ENCODE data around the gene LTBP1. TPM values are rescaled to one million over a fixed set of nuclear protein-coding genes. Genes with fewer than 3 reads are reported as not detected.

The LTBP1 gene
- total RNA-seq, 1 donor from 2014 or later, result 29.7 TPM

DNA sequence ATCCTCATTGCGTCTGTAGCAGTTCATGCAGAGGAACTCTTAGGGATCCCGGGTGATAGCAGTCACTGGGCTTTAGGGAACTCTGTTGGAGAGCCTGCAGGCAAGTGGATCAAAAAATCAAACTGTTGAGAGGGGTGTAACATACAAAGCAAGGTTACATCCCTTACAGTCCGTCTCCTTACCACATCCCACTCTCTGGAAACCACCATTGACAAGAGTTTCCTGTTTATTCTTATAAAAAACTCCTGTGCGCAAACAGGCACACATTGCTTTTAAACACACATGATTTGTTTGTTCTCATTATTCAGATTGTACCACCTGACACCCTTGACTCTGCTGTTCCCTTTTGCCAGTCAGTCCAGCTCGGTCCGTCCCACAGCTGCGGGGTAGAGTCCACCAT is 137.7 kb downstream of the LTBP1 start:
- no peak overlapping the region for H3K4me3 ChIP-seq (ENCODE audit: insufficient read depth, low read depth, low read length)
- no peaks in the 10 kb centered on the region for H3K9me3 Mint-ChIP-seq (ENCODE audit: unreplicated experiment)
- no peak overlapping the region for H3K9ac ChIP-seq (ENCODE audit: low read length)
- H4K20me1 ChIP-seq (ENCODE audit: insufficient read depth, low read length), result no peaks in the 10 kb centered on the region
- H3K4me3 Mint-ChIP-seq (ENCODE audit: unreplicated experiment), result no peak overlapping the region
- TF ChIP-seq, protein P1, sequence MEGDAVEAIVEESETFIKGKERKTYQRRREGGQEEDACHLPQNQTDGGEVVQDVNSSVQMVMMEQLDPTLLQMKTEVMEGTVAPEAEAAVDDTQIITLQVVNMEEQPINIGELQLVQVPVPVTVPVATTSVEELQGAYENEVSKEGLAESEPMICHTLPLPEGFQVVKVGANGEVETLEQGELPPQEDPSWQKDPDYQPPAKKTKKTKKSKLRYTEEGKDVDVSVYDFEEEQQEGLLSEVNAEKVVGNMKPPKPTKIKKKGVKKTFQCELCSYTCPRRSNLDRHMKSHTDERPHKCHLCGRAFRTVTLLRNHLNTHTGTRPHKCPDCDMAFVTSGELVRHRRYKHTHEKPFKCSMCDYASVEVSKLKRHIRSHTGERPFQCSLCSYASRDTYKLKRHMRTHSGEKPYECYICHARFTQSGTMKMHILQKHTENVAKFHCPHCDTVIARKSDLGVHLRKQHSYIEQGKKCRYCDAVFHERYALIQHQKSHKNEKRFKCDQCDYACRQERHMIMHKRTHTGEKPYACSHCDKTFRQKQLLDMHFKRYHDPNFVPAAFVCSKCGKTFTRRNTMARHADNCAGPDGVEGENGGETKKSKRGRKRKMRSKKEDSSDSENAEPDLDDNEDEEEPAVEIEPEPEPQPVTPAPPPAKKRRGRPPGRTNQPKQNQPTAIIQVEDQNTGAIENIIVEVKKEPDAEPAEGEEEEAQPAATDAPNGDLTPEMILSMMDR (IDR thresholded peaks at IDR 0.05; ENCODE audit: insufficient read depth, low read depth, low read length), result no peak
- TF ChIP-seq EZH2 (IDR thresholded peaks at IDR 0.05; ENCODE audit: insufficient read depth, low read length), result no peak
- no peaks in the 10 kb centered on the region for H3K27me3 ChIP-seq (ENCODE audit: insufficient read depth, low read length)
- no peak overlapping the region for H3K4me2 ChIP-seq (ENCODE audit: low read length)
- no peak for DNase-seq (ENCODE audit: low read depth)
- no peak overlapping the region for H3K27ac ChIP-seq (ENCODE audit: low read depth, low read length)
- no peak overlapping the region for H3K27ac Mint-ChIP-seq (ENCODE audit: unreplicated experiment)
- H3K4me1 Mint-ChIP-seq (ENCODE audit: low read depth, unreplicated experiment), result peaks cover 3% of the 10 kb centered on the region
- no peaks in the 10 kb centered on the region for H3K36me3 ChIP-seq (ENCODE audit: insufficient read depth, low read length)
- H3K4me1 ChIP-seq (ENCODE audit: insufficient read depth, low read length), result peaks cover 13% of the 10 kb centered on the region
- no peak for FAIRE-seq
- H3K27me3 Mint-ChIP-seq (ENCODE audit: low read depth, unreplicated experiment), result no peaks in the 10 kb centered on the region
- H3K9me3 ChIP-seq (ENCODE audit: insufficient read depth, low read depth, low read length), result no peaks in the 10 kb centered on the region
- H3K79me2 ChIP-seq (ENCODE audit: insufficient read depth, low read length), result no peaks in the 10 kb centered on the region
- no peak overlapping the region for H2AFZ ChIP-seq (ENCODE audit: low read depth, low read length)
- peaks cover 3% of the 10 kb centered on the region for H3K36me3 Mint-ChIP-seq (ENCODE audit: low read depth, unreplicated experiment)

DNA sequence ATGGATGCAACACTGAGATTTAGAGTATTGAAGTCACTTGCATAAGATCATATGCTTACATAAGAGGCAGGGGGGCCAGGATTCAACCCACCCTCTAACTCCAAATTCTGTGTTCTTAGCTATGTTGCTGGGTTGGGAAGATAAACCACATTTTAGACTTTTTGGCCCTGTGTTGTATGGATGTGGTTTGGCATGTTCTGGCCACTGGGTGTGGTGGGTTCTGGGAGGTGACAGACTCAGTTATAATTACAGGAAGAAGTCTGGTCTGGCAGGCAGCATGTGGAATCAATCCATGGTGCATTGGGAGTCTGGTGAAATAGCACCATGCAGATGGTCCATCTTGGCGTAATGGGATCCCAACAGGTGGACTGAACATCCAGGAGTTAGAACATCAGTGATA is 138.9 kb downstream of the LTBP1 start:
- Histone ChIP-seq H3K27ac (ENCODE audit: low read depth, low read length) (no peak overlapping the region), H3K79me2 (ENCODE audit: insufficient read depth, low read length) (no peaks in the 10 kb centered on the region), H3K36me3 (ENCODE audit: insufficient read depth, low read length) (no peaks in the 10 kb centered on the region), H3K27me3 (ENCODE audit: insufficient read depth, low read length) (no peaks in the 10 kb centered on the region), H3K9me3 (ENCODE audit: insufficient read depth, low read depth, low read length) (no peaks in the 10 kb centered on the region), H3K4me1 (ENCODE audit: insufficient read depth, low read length) (peaks cover 13% of the 10 kb centered on the region), H3K4me2 (ENCODE audit: low read length) (no peak overlapping the region), H4K20me1 (ENCODE audit: insufficient read depth, low read length) (no peaks in the 10 kb centered on the region), H2AFZ (ENCODE audit: low read depth, low read length) (no peak overlapping the region), H3K9ac (ENCODE audit: low read length) (no peak overlapping the region), H3K4me3 (ENCODE audit: insufficient read depth, low read depth, low read length) (no peak overlapping the region)
- TF ChIP-seq, protein P1 (IDR thresholded peaks at IDR 0.05; ENCODE audit: insufficient read depth, low read depth, low read length), result no peak
- no peak for TF ChIP-seq EZH2 (IDR thresholded peaks at IDR 0.05; ENCODE audit: insufficient read depth, low read length)
- Mint-ChIP-seq H3K4me3 (ENCODE audit: unreplicated experiment) (no peak overlapping the region), H3K4me1 (ENCODE audit: low read depth, unreplicated experiment) (peaks cover 3% of the 10 kb centered on the region), H3K27ac (ENCODE audit: unreplicated experiment) (no peak overlapping the region), H3K36me3 (ENCODE audit: low read depth, unreplicated experiment) (peaks cover 3% of the 10 kb centered on the region), H3K9me3 (ENCODE audit: unreplicated experiment) (no peaks in the 10 kb centered on the region), H3K27me3 (ENCODE audit: low read depth, unreplicated experiment) (no peaks in the 10 kb centered on the region)
- no peak for FAIRE-seq
- peak; percentile 47 for DNase-seq (ENCODE audit: low read depth)

DNA sequence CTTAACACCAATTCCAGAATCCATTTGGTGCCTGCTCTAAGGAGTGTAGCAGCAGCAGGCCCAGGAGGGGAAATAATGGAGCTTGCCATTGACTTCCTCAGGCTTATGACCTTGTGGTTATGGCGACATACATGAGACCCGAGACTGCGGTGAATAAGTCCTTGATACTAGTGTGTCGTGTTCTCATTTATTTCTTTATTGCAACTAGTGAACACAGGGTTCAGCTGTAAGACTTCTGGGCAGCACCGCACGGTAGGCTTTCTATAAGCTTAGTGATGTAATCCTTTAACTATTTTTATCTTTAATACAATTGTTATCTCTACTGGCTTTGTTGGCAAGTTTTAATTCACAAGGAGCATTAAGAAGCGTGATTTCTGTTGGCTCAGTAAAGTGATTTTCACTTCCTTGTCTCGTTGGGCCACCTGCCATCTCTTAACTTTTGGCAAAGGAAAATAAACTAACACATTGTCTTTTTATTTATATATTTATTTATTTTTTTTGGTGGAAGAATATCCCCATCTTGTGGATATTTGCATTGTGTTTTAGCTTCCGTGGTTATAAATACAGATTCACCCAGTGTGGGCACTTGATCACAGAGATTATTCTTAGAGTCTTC is 139.8 kb downstream of the LTBP1 start:
- Mint-ChIP-seq H3K4me1 (ENCODE audit: low read depth, unreplicated experiment) (peaks cover 3% of the 10 kb centered on the region), H3K27me3 (ENCODE audit: low read depth, unreplicated experiment) (no peaks in the 10 kb centered on the region), H3K4me3 (ENCODE audit: unreplicated experiment) (no peak overlapping the region), H3K27ac (ENCODE audit: unreplicated experiment) (no peak overlapping the region), H3K36me3 (ENCODE audit: low read depth, unreplicated experiment) (peaks cover 3% of the 10 kb centered on the region), H3K9me3 (ENCODE audit: unreplicated experiment) (peaks cover 3% of the 10 kb centered on the region)
- no peak overlapping the region for H3K4me3 ChIP-seq (ENCODE audit: insufficient read depth, low read depth, low read length)
- H3K27ac ChIP-seq (ENCODE audit: low read depth, low read length), result no peak overlapping the region
- H4K20me1 ChIP-seq (ENCODE audit: insufficient read depth, low read length), result no peaks in the 10 kb centered on the region
- H2AFZ ChIP-seq (ENCODE audit: low read depth, low read length), result no peak overlapping the region
- no peak for FAIRE-seq
- H3K4me2 ChIP-seq (ENCODE audit: low read length), result peak overlapping the region; percentile 31
- H3K9me3 ChIP-seq (ENCODE audit: insufficient read depth, low read depth, low read length), result no peaks in the 10 kb centered on the region
- H3K79me2 ChIP-seq (ENCODE audit: insufficient read depth, low read length), result no peaks in the 10 kb centered on the region
- H3K36me3 ChIP-seq (ENCODE audit: insufficient read depth, low read length), result no peaks in the 10 kb centered on the region
- peak; percentile 61 for DNase-seq (ENCODE audit: low read depth)
- H3K9ac ChIP-seq (ENCODE audit: low read length), result no peak overlapping the region
- H3K4me1 ChIP-seq (ENCODE audit: insufficient read depth, low read length), result peaks cover 13% of the 10 kb centered on the region
- H3K27me3 ChIP-seq (ENCODE audit: insufficient read depth, low read length), result no peaks in the 10 kb centered on the region
- TF ChIP-seq EZH2 (IDR thresholded peaks at IDR 0.05; ENCODE audit: insufficient read depth, low read length), result no peak
- TF ChIP-seq, protein P1 (IDR thresholded peaks at IDR 0.05; ENCODE audit: insufficient read depth, low read depth, low read length), result no peak

All from astrocyte (in vitro differentiated cells and primary cell).